HUES64 (cell line): Measurements from ENCODE around the gene KLK10.

Source experiments
- H3K27ac ChIP-seq: 2 replicates; pipeline ENCODE4 v1.7.0; 2013; ENCODE audit warnings: low read depth, low read length, inconsistent platforms
- H3K27me3 ChIP-seq: 2 replicates; pipeline ENCODE4 v1.6.1; 2013; ENCODE audit warnings: mild to moderate bottlenecking, low read length; ENCODE audit not compliant: insufficient read depth
- H3K36me3 ChIP-seq: 2 replicates; pipeline ENCODE4 v1.6.1; 2013; ENCODE audit warnings: mild to moderate bottlenecking, low read length; ENCODE audit not compliant: insufficient read depth
- H3K4me1 ChIP-seq: 2 replicates; pipeline ENCODE4 v1.6.1; 2013; ENCODE audit warnings: mild to moderate bottlenecking, low read length, moderate library complexity; ENCODE audit not compliant: insufficient read depth
- H3K4me3 ChIP-seq: 2 replicates; pipeline ENCODE4 v1.5.1; 2013; ENCODE audit warnings: mild to moderate bottlenecking, low read length, moderate library complexity
- H3K9ac ChIP-seq: 2 replicates; pipeline ENCODE4 v1.6.1; 2013; ENCODE audit warnings: mild to moderate bottlenecking, low read depth, low read length
- H3K9me3 ChIP-seq: 2 replicates; pipeline ENCODE4 v1.6.1; 2013; ENCODE audit warnings: low read depth, low read length; ENCODE audit not compliant: insufficient read depth
- WGBS: fragments of 150-250, 120-280 bp; methylation state at CpG from one replicate; pipeline ENCODE4 v1.1.7; 2013; ENCODE audit warnings: missing lambda C conversion rate; 5-methylcytosine and 5-hydroxymethylcytosine counted together

The KLK10 gene

DNA sequence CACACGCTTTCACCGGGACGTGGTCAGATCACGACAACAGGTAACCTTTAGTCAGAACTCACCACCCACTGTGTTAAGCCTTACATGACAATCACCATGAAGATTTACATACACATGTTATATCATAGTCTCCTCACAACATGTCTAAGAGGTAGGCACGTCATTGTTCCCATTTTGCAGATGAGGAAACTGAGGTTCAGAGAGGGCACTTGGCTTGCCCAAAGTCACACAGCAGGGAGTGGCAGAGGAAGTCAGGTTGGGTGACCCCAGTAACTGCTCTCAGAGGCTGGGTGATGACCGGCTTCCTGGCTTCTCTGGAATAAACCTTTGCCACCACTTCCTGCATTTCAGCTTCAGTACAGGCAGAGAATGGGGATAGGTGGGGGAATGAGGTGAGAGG is 5.3 kb downstream of the KLK10 start:
- 92% methylated on average over 6 of the region's 6 CpGs for WGBS
- no peaks in the 10 kb centered on the region for H3K4me1 ChIP-seq
- peaks cover 31% of the 10 kb centered on the region for H3K27me3 ChIP-seq
- no peak overlapping the region for H3K27ac ChIP-seq
- no peaks in the 10 kb centered on the region for H3K36me3 ChIP-seq
- H3K9ac ChIP-seq = no peak overlapping the region
- H3K4me3 ChIP-seq = no peak overlapping the region
- no peaks in the 10 kb centered on the region for H3K9me3 ChIP-seq

DNA sequence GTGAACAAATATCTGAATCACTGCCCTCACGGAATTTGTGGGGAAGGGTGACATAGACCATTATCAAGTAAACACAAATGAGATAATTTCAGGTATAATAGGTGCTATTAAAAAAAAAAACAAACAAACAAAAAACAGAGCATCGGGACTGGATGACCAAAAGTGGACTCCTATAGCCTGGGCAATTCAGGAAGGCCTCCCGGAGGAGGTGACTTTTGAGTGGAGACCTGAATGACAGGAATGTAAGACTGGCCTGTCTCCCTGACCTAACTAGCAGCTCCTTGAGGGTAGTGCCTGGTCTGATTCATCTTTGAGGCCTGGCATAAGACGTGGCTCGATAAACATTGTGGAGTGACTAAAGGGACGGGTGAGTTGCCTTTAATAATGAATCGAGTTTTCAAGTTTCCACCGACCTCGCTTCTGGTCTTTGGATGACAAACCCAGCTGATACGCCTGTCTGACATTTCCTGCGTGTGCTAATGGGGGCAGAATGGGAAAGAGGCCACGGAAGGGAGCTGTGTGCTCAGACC is 6.8 kb downstream of the KLK10 start:
- no peak overlapping the region for H3K9ac ChIP-seq
- no peaks in the 10 kb centered on the region for H3K4me1 ChIP-seq
- H3K4me3 ChIP-seq = no peak overlapping the region
- 90% methylated on average over 11 of the region's 12 CpGs for WGBS
- no peaks in the 10 kb centered on the region for H3K36me3 ChIP-seq
- no peaks in the 10 kb centered on the region for H3K9me3 ChIP-seq
- H3K27ac ChIP-seq = no peak overlapping the region
- H3K27me3 ChIP-seq = peaks cover 16% of the 10 kb centered on the region

DNA sequence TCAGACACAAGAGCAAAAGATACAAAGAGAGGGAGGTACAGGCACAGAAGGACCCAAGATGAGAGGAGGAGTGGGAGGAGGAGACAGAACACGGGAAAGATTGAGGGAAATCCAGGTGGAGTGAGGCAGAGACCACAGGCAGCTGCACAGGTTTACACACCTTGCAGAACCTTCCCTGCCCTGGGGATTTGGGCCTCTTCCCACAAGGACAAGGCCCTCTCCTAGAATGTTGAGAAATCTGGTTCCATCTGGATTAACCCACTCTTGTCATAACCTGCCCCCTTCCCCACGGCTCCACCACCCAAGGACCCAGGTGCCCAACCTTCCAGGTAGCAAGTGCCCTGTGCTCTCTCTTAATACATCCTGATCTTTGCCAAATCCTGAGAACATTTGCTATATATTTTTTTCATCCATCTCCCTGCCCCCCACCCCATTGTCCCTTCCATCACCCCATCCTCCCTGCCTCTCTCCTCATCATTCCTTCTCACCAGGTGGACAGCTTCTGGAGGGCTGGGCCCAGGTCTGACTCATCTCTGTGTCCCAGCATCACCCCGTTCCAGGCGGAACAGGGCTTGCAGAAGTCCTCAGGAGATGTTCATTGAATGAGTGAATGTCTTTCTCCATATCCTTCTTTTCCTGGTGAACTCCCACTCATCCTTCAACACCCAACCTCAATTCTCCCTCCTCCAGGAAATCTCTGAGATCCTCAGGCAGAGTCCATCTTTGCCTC is 9.3 kb downstream of the KLK10 start:
- Histone ChIP-seq H3K27ac (no peak overlapping the region), H3K9ac (no peak overlapping the region), H3K4me1 (no peaks in the 10 kb centered on the region), H3K4me3 (no peak overlapping the region), H3K36me3 (no peaks in the 10 kb centered on the region), H3K27me3 (no peaks in the 10 kb centered on the region; the same call in 1 of the 2 replicates), H3K9me3 (no peaks in the 10 kb centered on the region)
- 73% methylated on average over 4 of the region's 4 CpGs for WGBS

GRCh38 chr19:51009061-51009891 is 10.2 kb downstream of the KLK10 start:
- no peak overlapping the region for H3K27ac ChIP-seq
- H3K27me3 ChIP-seq = no peaks in the 10 kb centered on the region; the same call in 1 of the 2 replicates
- no peak overlapping the region for H3K9ac ChIP-seq
- WGBS = 82% methylated on average over 19 of the region's 19 CpGs
- no peak overlapping the region for H3K4me3 ChIP-seq
- H3K36me3 ChIP-seq = no peaks in the 10 kb centered on the region
- no peaks in the 10 kb centered on the region for H3K9me3 ChIP-seq
- H3K4me1 ChIP-seq = no peaks in the 10 kb centered on the region

- Histone ChIP-seq H3K36me3 (no peaks in the 10 kb centered on the region), H3K27me3 (no peaks in the 10 kb centered on the region; the same call in 1 of the 2 replicates), H3K9ac (no peak overlapping the region), H3K4me1 (no peaks in the 10 kb centered on the region), H3K9me3 (no peaks in the 10 kb centered on the region), H3K27ac (no peak overlapping the region), H3K4me3 (no peak overlapping the region)
- 69% methylated on average over 3 of the region's 3 CpGs for WGBS
Measured at GRCh38 chr19:51007488-51007887, 12.0 kb downstream of the KLK10 start.

GRCh38 chr19:51006406-51006805 is 13.1 kb downstream of the KLK10 start:
- H3K4me3 ChIP-seq = no peak overlapping the region
- 54% methylated on average over 8 of the region's 8 CpGs for WGBS
- no peaks in the 10 kb centered on the region for H3K4me1 ChIP-seq
- no peaks in the 10 kb centered on the region for H3K9me3 ChIP-seq
- no peak overlapping the region for H3K27ac ChIP-seq
- H3K27me3 ChIP-seq = no peaks in the 10 kb centered on the region; the same call in 1 of the 2 replicates
- H3K36me3 ChIP-seq = no peaks in the 10 kb centered on the region
- no peak overlapping the region for H3K9ac ChIP-seq

GRCh38 chr19:51005248-51005647 is 14.3 kb downstream of the KLK10 start:
- Histone ChIP-seq H3K4me3 (no peak overlapping the region), H3K9me3 (no peaks in the 10 kb centered on the region), H3K27me3 (no peaks in the 10 kb centered on the region; the same call in none of the 2 replicates), H3K9ac (no peak overlapping the region), H3K36me3 (no peaks in the 10 kb centered on the region), H3K27ac (no peak overlapping the region), H3K4me1 (no peaks in the 10 kb centered on the region)
- WGBS = 85% methylated on average over 1 of the region's 1 CpG

- H3K4me3 ChIP-seq = no peak overlapping the region
- H3K27me3 ChIP-seq = peaks cover 3% of the 10 kb centered on the region; the same call in 1 of the 2 replicates
- no peak overlapping the region for H3K9ac ChIP-seq
- no peak overlapping the region for H3K27ac ChIP-seq
- H3K4me1 ChIP-seq = no peaks in the 10 kb centered on the region
- no peaks in the 10 kb centered on the region for H3K36me3 ChIP-seq
- WGBS = 87% methylated on average over 7 of the region's 7 CpGs
- no peaks in the 10 kb centered on the region for H3K9me3 ChIP-seq
Measured at GRCh38 chr19:51003316-51003715, 16.2 kb downstream of the KLK10 start.

- H3K27ac ChIP-seq = no peak overlapping the region
- no peaks in the 10 kb centered on the region for H3K36me3 ChIP-seq
- no peak overlapping the region for H3K9ac ChIP-seq
- H3K4me1 ChIP-seq = no peaks in the 10 kb centered on the region
- no peaks in the 10 kb centered on the region for H3K9me3 ChIP-seq
- peak overlapping the region; percentile 29; the same call in 1 of the 2 replicates for H3K4me3 ChIP-seq
- 87% methylated on average over 42 of the region's 42 CpGs for WGBS
- H3K27me3 ChIP-seq = peaks cover 3% of the 10 kb centered on the region; the same call in 1 of the 2 replicates
Measured at GRCh38 chr19:51002542-51003311, 16.8 kb downstream of the KLK10 start.

- Histone ChIP-seq H3K4me3 (peak overlapping the region; percentile 29; the same call in 1 of the 2 replicates), H3K27me3 (peaks cover 3% of the 10 kb centered on the region; the same call in 1 of the 2 replicates), H3K36me3 (no peaks in the 10 kb centered on the region), H3K27ac (no peak overlapping the region), H3K9ac (no peak overlapping the region), H3K9me3 (no peaks in the 10 kb centered on the region), H3K4me1 (no peaks in the 10 kb centered on the region)
- 70% methylated on average over 12 of the region's 12 CpGs for WGBS
Measured at GRCh38 chr19:51002089-51002532, 17.4 kb downstream of the KLK10 start.
